GM19463 (cell line): ENCODE measurements around the gene UPK2.

ENCODE experiments used
- ATAC-seq: cut with Tn5 transposase; IDR thresholded peaks from one replicate; pipeline ENCODE4 v1.9.1; 2021; ENCODE audit warnings: mild to moderate bottlenecking, moderate library complexity; ENCODE audit not compliant: unreplicated experiment

The UPK2 gene

DNA sequence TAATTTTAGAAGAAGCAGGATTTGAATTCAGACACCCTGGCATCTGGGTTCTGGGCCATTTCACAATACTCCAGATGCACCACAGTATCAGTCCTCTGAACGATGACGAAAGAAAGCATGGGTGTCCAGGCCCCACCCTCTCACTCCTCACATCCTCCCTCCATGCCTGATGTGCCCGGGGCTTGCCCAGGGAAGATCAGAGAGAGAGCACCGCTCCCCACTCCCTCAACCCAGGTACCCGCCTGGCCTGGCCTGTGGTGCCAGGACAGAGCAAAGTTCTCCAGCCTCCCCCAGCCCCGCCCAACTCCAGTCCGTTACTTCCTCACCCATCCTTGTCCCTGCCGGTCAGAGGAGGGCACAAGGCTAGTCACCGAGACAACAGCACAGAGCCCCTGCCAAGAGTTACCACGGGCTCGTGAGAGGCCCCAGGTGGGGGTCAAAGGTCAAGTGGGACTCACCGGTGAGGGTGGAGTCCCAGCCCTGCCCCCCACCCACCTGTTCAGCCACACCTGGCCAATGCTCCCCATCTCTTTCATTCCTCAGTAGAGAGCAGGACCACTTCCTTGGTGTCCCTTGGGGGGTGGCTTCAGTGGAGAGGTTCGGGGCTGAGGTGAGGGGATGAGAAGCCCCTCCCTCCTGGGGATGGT lies 38.5 kb upstream of the UPK2 start:
- no peak for ATAC-seq

DNA sequence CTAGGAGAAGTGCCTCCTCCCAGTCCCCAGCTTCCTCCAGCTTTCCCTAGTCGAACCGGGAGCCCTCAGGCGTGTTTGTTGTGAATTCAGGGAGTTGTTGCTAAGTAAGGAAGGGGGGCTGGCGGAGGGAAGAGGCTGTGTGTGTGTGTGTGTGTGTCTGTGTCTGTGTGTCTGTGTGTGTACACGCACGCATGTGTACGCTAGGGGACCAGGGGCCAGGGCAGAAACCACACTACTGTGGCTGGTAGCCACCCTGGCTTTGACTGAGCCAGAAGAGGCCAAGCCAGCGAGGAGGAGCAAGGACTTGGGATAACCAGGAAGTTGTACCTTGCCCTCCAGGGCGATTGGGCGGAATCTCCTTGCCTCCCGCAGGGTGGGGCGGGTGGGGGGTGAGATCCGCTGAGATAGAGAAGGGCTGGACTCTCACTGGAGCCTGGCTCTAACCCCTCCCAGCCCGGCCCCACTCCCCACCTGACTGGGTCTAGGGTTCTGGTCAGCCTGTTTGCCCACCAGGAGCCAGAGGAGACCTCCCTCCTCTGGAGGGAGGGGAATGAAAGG lies 37.9 kb upstream of the UPK2 start:
- ATAC-seq: no peak

DNA sequence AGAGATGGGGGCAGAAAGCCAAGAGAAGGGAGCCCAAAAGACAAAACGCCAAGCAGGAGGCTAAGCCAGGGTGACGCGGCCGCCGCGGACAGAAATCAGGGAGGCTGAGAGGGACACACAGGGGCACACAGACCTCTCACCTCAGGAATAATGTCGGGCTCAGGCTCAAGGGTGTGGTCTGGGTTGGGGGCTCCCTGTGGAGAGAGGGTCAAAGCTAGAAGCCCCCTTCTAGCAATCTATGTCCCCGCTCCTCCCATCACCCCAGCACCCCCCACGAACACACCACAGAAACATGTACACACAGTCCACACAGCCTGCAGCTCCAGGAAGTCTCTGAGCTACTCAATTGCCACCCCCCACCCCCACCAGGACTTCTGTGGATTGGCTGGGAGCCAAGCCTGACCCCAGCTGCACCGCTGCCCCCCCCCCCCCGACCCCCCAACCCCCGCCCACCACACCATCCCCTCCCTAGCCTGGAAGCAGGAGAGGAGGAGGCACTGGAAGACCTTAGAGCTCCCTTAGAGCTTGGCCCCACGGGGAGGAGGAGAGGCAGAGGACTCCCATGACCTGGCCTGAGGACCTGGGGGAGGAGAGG lies 37.3 kb upstream of the UPK2 start:
- no peak for ATAC-seq

DNA sequence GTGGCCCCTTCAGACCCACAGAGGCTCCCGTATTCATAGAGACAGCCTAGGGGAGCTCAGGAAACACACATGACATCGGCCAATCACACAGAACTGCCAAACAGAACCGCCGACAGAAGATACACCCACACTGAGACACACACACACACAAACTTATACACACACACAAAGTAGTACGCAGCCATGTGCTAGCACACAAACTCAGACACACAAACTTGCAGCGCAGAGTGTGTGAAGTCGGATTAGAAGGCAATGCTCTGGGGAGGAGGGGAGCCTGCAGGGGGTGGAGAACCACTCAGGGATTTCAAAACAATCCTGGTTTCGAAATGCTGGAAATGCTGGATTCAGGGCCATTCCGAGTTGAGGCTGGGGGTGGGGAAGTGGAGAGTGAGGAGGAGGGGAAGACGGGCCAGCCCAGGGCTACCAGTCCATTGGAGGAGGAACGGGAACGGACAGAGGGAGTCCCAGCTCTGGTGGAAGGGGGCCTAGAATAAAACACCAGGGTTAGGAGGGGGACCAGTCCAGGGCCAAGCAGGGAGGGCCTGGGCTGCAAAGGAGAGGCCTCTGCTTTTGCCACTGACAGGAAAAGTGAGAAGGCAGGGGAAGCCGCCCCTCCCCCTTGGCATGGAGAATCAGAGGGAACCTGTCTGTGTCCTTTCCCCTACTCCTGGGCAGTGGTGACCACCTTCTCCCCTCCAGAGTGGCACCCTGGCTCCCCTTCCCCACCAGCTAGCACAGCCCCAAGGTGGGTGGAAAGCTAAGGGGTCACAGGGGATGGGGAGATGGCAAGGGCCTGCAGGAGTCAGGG lies 34.8 kb upstream of the UPK2 start:
- ATAC-seq: no peak

DNA sequence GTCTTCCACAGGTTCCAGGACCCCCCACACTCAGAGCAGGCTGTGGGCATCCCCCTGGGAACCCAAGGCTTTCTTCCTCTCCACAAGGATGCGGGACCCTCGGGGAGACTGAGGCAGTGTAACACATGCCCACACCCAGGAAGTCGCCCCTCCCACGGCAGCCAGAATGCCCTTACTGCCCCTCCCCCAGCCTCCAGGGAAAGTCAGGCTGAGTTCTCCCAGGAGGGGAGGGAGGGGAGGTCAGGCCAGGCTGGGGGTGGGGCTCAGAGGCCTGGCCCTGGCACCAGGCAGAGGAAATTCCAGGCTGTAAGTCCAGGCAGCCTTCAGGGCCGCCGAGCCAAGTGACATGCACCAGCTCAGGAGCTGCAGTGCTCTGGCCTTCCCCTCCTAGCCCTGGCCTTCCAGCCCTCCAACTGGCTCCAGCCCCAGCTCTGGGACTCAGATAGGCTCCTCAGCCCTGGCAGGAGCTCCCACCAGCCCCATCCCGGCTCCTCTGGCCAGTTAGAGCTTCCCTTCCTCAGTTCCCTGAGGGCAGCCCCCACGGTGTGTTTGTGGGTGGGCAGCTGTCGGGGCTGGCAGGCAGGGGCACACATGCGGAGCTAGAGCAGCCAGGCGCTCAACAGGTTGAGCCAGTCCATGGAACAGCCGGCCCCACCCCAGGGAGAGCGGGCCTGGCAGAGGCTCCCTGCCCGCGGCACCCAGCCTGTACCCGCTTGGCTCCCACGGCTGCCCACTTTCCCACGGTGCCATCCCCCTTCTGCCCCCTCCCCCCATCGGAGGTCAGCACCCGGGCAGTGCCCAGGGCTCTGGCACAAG lies 34.0 kb upstream of the UPK2 start:
- no peak for ATAC-seq

DNA sequence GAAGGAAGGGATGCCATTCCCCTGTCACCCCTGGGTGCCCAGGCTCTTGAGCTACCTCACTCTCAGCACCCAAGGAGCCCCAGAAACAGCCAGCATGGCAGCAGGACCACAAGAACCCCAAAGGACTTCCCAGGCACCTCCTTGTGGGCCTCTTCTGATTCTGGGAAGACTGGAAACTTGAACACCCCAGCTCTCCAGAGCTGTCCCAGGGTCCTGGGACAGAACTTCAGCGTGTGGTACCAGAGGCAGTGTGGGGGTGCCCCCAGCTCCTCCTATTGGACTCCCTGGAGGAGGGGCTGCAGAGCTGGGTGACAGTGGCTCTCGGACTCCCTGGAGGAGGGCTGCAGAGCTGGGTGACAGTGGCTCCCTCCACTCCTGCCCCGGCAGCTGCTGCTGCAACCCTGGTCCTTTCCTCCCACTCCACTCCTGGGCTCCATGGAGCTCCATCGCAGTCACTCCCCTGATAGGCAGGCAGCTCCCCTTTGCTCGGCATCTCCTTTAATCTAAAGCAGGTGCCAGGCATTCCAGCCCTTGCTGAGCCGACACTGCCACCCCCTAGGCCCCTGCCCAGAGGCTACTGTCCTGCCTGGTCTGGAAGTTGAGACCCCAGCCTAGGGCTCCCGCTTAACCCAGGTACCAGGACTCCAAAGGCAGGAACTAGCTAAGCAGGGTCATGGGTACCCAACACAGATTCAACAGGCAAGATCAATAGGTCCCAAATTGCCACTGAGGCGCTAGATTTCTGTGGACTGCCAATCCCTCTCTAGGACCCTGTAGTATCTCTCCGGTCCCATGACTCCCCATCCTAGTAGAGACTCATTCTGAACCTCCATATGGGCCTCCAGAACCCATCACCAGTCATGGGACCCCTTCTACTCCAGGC lies 33.1 kb upstream of the UPK2 start:
- ATAC-seq: no peak

DNA sequence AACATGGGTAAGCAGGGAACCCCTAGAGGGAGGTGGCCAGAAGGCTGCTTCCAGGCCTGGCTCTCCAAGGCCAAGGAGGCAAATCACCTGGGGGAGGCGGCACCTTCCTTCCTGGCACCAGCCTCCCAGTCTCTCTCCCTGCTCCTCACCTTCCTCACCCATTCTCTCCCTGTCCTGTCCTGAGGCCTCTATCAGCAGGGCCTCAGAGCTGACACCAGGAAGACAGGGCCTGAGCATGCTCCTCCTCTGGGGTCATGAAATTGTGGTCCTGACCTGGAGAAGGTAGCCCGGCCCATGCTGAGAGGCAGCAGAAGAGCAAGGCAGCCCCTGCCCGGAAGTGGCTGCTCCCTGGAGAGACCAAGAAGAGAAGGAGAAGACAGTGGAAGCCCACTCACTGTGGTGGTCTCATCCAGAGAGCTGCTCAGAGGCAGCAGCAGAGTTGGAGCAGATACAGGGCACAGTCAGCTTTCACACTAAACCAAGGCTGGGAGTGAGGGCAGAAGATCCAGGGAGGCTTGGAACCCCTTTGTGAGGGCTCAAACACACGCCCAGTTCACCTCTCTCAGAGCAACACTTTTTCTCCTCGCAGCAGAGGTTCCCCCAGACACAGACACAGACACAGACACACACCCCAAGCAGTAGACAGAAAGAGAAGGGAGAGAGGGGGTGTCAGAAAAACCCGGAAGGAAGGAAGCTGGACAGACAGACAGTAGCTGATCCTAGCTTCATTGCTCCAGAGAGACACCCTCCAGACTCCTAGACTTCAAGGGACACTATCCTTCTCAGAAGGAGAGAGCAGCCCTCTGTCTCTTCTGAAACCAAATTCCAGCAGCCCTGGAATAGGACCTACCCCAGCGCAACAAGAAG lies 32.1 kb upstream of the UPK2 start:
- ATAC-seq: no peak

DNA sequence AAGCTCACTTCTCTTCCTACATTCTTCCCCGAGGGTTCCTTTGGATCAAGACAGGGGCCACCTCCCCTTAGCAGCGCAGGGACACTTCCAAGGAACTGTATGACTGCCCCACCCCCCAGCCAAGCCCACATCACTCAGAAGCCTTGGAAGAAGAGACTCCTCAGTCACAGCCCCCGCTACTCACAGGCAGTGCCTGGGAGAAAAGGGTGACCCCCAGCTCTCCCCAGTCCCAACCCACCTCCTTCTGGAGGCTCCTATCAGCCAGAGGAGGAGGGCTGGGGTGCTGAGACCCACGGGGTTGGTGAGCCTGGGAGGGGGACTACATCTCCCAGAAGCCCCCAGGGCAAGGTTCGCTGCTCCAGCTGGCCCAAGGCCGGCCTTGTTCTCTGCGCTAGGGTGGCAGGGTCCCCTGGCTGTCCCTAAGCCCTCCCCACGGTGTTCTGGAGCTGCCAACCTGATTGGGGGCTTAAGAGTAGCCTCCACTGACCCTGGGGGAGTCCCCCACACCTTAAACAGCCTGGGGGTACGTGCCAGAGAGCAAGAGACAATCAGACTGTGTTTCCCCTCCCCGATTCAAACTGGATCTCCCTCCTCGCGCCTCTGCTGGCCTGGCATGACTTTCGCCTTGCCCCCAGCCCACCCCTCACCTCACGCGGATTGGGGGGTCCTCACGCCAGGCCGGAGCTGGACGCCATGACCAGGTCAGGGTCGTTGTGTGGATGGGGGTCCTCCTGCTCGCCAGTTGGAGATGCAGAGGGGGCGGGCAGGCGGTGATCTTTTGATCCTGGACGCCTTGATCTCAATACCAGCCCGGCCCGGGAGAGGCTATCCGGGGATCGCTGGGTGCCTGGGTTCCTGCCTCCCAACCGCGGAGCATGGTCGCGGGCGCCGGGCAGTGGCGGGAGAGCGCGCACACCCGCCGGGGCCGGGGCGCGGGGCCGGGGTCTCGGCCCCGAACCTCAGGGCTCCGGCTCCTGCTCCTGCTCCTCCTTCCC lies 31.2 kb upstream of the UPK2 start:
- no peak for ATAC-seq

DNA sequence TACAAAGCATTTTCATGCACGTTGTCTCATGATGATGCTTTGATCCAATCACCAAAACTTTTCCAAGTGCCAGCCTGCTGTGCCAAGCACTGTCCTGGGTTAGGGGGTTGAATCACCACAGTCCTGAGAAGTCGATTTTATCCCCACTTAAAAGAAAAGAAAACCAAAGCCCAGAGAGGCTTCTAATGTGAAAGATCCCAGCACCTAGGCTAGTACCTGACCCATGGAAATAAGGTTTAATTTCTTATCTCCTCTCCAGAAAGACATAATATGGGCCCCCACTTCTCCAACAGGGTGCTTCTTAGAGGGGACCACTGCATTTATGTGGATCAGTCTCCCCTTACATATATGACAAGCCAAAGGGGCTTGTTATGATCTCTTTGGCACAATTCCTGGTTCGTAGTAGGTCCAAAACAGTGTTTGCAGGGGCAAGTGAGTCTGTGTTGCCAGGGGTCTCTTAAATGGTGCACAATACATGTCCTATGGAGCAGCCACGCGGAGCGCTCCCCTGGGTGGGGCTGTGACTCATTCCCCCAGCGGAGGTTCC lies 28.5 kb upstream of the UPK2 start:
- ATAC-seq: no peak

DNA sequence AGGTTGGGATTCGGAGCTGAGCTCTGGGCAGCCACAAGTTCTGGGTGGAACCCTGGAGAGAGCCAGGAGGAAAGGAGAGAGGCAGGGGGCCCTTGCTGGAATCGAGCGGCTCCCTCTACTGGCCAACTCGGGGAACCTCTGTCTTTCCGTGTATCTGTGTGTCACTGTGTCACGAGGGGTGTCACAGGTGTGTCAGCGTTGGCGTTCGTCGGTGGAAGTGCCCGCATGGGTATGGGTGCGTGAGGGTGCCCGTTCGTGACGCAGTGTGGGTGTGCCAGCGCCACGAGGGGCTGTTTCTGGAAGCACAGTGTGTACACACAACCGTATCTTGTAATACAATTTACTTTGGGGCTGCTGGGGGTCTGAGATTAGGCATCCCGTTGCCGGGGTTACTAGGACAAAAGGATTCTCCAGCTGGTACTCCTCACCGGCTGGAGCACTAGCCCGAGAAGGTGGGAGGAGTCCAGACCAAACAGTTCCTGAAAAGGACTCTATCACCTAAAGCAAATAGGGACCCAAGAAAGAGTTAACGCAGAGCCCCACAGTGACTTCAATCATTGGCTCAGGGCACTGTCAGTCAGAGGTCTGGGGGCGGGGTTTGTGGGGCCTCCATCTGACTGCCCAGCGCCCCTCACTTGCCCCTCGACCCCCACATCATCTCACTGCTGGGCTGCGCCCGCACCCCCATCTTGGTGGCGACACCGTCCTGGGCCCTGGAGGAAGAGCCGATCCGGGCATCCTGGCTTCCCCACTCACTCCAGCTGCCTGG lies 27.8 kb upstream of the UPK2 start:
- ATAC-seq: peak; percentile 33

DNA sequence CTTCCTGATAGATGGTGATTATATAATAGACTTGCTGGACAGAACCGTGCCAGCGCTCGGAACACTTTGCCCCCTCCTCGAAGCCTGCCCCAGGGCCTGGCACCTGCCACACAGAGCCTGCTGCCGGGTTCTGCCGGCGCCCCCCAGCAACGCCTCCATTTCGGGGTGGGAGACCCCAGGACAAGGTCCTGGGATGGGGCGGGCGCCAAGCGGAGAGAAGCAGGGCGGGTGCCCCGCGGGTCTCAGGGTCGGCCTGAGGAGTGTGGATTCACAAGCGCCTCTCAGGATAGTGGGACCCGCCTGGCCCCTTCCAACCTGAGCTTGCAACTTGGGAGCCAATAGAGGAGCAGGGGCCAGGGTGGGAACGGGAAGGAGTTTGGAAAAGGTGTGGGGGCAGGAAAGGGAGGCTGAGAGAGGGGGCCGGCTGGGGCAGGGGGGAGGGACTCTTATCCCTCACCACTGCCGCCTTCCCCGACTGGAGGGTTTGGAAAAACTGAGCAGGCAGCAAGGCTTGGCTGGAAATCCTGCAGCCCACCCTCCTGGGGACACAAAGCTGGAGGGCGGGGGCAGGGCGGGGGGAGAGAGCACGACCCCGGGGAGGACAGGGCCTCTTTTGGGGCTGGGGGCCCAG lies 27.1 kb upstream of the UPK2 start:
- no peak for ATAC-seq

DNA sequence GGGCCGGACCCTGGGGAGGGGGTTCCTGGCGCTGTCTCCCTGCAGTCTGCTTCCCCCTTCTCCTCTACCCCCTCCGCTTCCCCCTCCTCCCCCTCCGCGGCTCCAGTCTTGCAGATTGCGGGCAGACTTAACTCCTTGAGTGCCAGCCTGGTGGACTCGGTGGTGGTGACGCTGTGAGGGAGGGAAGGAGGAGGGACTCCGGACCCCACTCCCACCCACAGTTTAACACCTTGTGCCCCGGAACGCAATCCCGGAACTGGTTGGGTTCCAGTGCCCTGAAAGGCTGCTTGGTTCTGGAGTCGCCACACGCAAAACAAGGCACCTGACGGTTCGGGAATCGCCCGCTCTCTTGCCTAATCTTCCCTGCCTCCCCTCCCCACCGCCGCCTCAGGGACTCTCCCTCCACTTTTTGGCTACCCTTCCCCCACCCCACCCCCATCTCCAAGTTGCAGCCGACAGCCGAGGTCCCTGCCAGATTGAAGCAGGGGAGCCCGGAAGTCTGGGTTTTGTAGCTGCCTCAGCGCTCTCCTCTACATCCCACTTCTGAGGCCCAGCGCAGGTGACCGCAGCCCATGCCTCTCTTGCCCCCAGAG lies 26.5 kb upstream of the UPK2 start:
- ATAC-seq: no peak

DNA sequence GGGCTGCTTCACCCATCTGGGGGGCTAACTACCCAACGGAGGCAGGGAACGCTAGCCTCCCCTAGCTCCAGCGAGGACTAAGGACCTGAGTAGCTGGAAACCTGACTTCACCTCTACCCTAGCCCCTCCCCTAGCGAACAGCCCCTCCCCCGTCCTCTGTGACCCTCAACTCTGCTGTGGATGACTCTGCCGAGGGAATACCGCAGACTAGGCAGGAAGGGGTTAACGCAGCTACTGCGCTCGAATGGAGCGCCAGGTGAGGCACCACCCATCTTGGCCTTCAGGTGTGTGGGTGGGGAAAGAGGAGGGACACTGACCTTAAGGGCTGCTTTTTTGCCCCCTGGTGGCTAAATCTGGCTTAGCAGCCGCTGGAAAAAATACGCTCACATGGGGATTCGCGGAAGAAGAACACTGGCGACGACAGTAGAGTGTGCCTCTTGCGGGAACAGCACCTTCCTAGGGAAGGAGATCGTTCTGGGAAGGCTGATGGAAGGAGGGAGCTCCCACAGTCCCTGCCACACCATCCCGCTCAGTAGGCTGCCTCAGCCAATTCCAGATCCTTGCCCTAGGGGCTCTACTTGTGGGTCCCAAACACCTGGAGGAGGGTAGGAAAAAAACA lies 25.9 kb upstream of the UPK2 start:
- ATAC-seq: no peak

DNA sequence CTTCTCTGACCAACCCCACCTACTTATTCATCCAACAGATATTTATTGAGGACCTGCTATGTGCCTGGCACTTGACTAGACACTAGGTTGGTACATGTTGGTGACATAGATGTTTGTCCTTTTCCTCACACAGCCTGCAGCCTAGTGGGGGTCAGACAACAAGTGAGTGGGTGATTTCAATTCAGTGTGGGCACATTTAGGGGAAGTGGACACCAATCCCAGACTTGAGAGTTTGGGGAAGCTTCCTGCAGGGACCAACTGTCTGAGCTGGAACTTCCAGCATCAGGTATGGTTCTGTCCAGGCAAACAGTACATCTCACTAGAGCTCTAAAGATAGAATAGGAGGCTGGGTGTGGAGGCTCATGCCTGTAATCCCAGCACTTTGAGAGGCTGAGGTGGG lies 24.5 kb upstream of the UPK2 start:
- ATAC-seq: no peak

DNA sequence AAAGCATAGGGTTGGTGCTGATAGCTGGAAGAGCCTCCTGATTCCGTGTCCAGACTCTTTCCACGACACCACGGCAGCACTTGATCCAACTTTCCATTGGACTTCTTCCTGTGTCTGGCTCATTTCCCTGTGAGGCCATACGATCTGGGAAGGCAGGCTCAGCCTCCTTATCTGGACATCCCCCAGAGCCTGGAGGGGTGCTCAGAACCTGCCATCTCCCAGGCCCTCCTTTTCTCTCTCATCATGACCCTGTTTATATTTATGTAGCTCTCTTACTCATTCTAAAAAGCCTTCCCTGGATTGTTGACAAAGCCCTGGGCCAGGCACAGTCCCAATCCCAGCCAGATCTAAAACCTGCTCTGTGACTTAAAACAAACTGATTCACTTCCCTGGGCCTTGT lies 22.6 kb upstream of the UPK2 start:
- no peak for ATAC-seq

DNA sequence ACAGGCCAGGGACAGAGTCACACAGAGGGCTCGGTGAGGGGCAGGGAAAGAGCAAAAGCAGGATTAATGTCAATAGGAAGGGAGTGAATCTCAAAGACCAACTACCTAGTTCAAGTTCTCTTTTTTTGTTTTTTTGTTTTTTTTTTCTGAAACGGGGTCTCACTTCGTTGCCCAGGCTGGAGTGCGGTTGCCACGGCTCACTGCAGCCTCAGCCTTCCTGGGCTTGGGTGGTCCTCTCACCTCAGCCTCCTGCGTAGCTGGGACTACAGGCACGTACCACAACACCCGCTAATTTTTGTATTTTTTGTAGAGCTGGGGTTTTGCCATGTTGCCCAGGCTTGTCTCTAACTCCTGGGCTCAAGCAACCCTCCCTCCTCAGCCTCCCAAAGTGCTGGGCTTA lies 20.7 kb upstream of the UPK2 start:
- no peak for ATAC-seq
